ENCODE results near the gene LEF1.

The LEF1 gene

GRCh38 chr4:108199881-108200280 is 31.1 kb upstream of the LEF1 start:
- no peak for DNase-seq
- H3K36me3 ChIP-seq (replicated peaks) = no peaks in the 10 kb centered on the region

GRCh38 chr4:108193886-108194672 is 25.3 kb upstream of the LEF1 start:
- TF ChIP-seq CTCF (IDR thresholded peaks at IDR 0.05; ENCODE audit: low read depth, low read length, missing control alignments) = no peak
- DNase-seq = no peak
- Histone ChIP-seq H3K36me3 (replicated peaks) (no peaks in the 10 kb centered on the region), H3K27ac (no peak overlapping the region), H3K27me3 (replicated peaks) (no peaks in the 10 kb centered on the region), H3K4me3 (ENCODE audit: low read depth, low read length) (no peak overlapping the region)
- in situ Hi-C loops (cut with HindIII; ENCODE audit: low pct_ligation_motif_present, low sequenced_read_pairs) = no loop called here

More at GRCh38 chr4:108199881-108200280, 31.1 kb upstream of the LEF1 start:
- in situ Hi-C loops (cut with HindIII; ENCODE audit: low pct_ligation_motif_present, low sequenced_read_pairs) = no loop called here
- H3K4me3 ChIP-seq (ENCODE audit: low read depth, low read length) = no peak overlapping the region
- no peak for TF ChIP-seq CTCF (IDR thresholded peaks at IDR 0.05; ENCODE audit: low read depth, low read length, missing control alignments)
- H3K27ac ChIP-seq = no peak overlapping the region
- H3K27me3 ChIP-seq (replicated peaks) = no peaks in the 10 kb centered on the region

GRCh38 chr4:108192935-108193334 is 24.2 kb upstream of the LEF1 start:
- Histone ChIP-seq H3K36me3 (replicated peaks) (no peaks in the 10 kb centered on the region), H3K27me3 (replicated peaks) (no peaks in the 10 kb centered on the region), H3K4me3 (ENCODE audit: low read depth, low read length) (no peak overlapping the region), H3K27ac (no peak overlapping the region)
- in situ Hi-C loops (cut with HindIII; ENCODE audit: low pct_ligation_motif_present, low sequenced_read_pairs) = no loop called here
- no peak for TF ChIP-seq CTCF (IDR thresholded peaks at IDR 0.05; ENCODE audit: low read depth, low read length, missing control alignments)
- no peak for DNase-seq

- Histone ChIP-seq H3K27me3 (replicated peaks) (no peaks in the 10 kb centered on the region), H3K27ac (no peak overlapping the region), H3K36me3 (replicated peaks) (no peaks in the 10 kb centered on the region), H3K4me3 (ENCODE audit: low read depth, low read length) (no peak overlapping the region)
- in situ Hi-C loops (cut with HindIII; ENCODE audit: low pct_ligation_motif_present, low sequenced_read_pairs) = no loop called here
- DNase-seq = no peak
- no peak for TF ChIP-seq CTCF (IDR thresholded peaks at IDR 0.05; ENCODE audit: low read depth, low read length, missing control alignments)
These were observed 23.3 kb upstream of the LEF1 start for GRCh38 chr4:108192056-108192455.

GRCh38 chr4:108191269-108191914 is 22.7 kb upstream of the LEF1 start:
- in situ Hi-C loops (cut with HindIII; ENCODE audit: low pct_ligation_motif_present, low sequenced_read_pairs) = no loop called here
- Histone ChIP-seq H3K27ac (no peak overlapping the region), H3K4me3 (ENCODE audit: low read depth, low read length) (no peak overlapping the region), H3K36me3 (replicated peaks) (no peaks in the 10 kb centered on the region), H3K27me3 (replicated peaks) (no peaks in the 10 kb centered on the region)
- no peak for DNase-seq
- no peak for TF ChIP-seq CTCF (IDR thresholded peaks at IDR 0.05; ENCODE audit: low read depth, low read length, missing control alignments)

All from brain microvascular endothelial cell (primary cell).